Mucosa of stomach (tissue), 1 donor: ENCODE data around the gene JDP2.

ENCODE experiments used
- H3K27me3 ChIP-seq: one replicate; pipeline ENCODE4 v1.7.0; 2013; ENCODE audit warnings: mild to moderate bottlenecking, low read length; ENCODE audit not compliant: control insufficient read depth, insufficient read depth
- H3K36me3 ChIP-seq: one replicate; pipeline ENCODE4 v1.7.0; 2013; ENCODE audit warnings: low read length; ENCODE audit not compliant: control insufficient read depth, insufficient read depth
- H3K4me1 ChIP-seq: one replicate; pipeline ENCODE4 v1.7.0; 2013; ENCODE audit warnings: mild to moderate bottlenecking, low read length; ENCODE audit not compliant: control insufficient read depth, insufficient read depth
- H3K4me3 ChIP-seq: one replicate; pipeline ENCODE4 v1.7.0; 2013; ENCODE audit warnings: low read length
- H3K9ac ChIP-seq: one replicate; pipeline ENCODE4 v1.7.0; 2013; ENCODE audit warnings: mild to moderate bottlenecking, low read length, moderate library complexity
- H3K9me3 ChIP-seq: one replicate; pipeline ENCODE4 v1.7.0; 2013; ENCODE audit warnings: mild to moderate bottlenecking, low read length, moderate library complexity; ENCODE audit not compliant: control insufficient read depth
- donor health status: Pancreatic carcinoma.

JDP2 gene

GRCh38 chr14:75442166-75442565, 14.3 kb downstream of the JDP2 start:
- Histone ChIP-seq H3K36me3 (peaks cover 4% of the 10 kb centered on the region), H3K27me3 (no peaks in the 10 kb centered on the region), H3K4me3 (no peak overlapping the region), H3K9ac (no peak overlapping the region), H3K4me1 (peaks cover 17% of the 10 kb centered on the region), H3K9me3 (no peaks in the 10 kb centered on the region)

GRCh38 chr14:75442642-75443041, 14.8 kb downstream of the JDP2 start:
- no peaks in the 10 kb centered on the region for H3K27me3 ChIP-seq
- no peak overlapping the region for H3K9ac ChIP-seq
- no peak overlapping the region for H3K4me3 ChIP-seq
- H3K36me3 ChIP-seq = peaks cover 4% of the 10 kb centered on the region
- H3K4me1 ChIP-seq = peaks cover 17% of the 10 kb centered on the region
- H3K9me3 ChIP-seq = no peaks in the 10 kb centered on the region

- Histone ChIP-seq H3K27me3 (no peaks in the 10 kb centered on the region), H3K9me3 (no peaks in the 10 kb centered on the region), H3K4me3 (no peak overlapping the region), H3K36me3 (peaks cover 4% of the 10 kb centered on the region), H3K4me1 (peaks cover 18% of the 10 kb centered on the region), H3K9ac (no peak overlapping the region)
Observed at GRCh38 chr14:75443203-75443969, 15.6 kb downstream of the JDP2 start.

- Histone ChIP-seq H3K4me3 (no peak overlapping the region), H3K9me3 (no peaks in the 10 kb centered on the region), H3K9ac (no peak overlapping the region), H3K27me3 (no peaks in the 10 kb centered on the region), H3K4me1 (peaks cover 37% of the 10 kb centered on the region), H3K36me3 (peaks cover 4% of the 10 kb centered on the region)
Observed at GRCh38 chr14:75445236-75445635, 17.4 kb downstream of the JDP2 start.

- peaks cover 4% of the 10 kb centered on the region for H3K36me3 ChIP-seq
- H3K27me3 ChIP-seq = no peaks in the 10 kb centered on the region
- H3K4me3 ChIP-seq = no peak overlapping the region
- no peaks in the 10 kb centered on the region for H3K9me3 ChIP-seq
- H3K4me1 ChIP-seq = peaks cover 37% of the 10 kb centered on the region
- H3K9ac ChIP-seq = no peak overlapping the region
Observed at GRCh38 chr14:75445963-75446362, 18.1 kb downstream of the JDP2 start.

GRCh38 chr14:75446447-75446846, 18.6 kb downstream of the JDP2 start:
- H3K9ac ChIP-seq = no peak overlapping the region
- no peaks in the 10 kb centered on the region for H3K27me3 ChIP-seq
- H3K4me1 ChIP-seq = peaks cover 37% of the 10 kb centered on the region
- H3K9me3 ChIP-seq = no peaks in the 10 kb centered on the region
- no peak overlapping the region for H3K4me3 ChIP-seq
- peaks cover 4% of the 10 kb centered on the region for H3K36me3 ChIP-seq

- Histone ChIP-seq H3K9ac (no peak overlapping the region), H3K4me1 (peaks cover 47% of the 10 kb centered on the region), H3K27me3 (no peaks in the 10 kb centered on the region), H3K4me3 (no peak overlapping the region), H3K9me3 (no peaks in the 10 kb centered on the region), H3K36me3 (no peaks in the 10 kb centered on the region)
Observed at GRCh38 chr14:75448209-75448608, 20.4 kb downstream of the JDP2 start.

- peaks cover 56% of the 10 kb centered on the region for H3K4me1 ChIP-seq
- H3K4me3 ChIP-seq = no peak overlapping the region
- H3K9me3 ChIP-seq = no peaks in the 10 kb centered on the region
- H3K9ac ChIP-seq = peak overlapping the region; percentile 6
- no peaks in the 10 kb centered on the region for H3K36me3 ChIP-seq
- H3K27me3 ChIP-seq = no peaks in the 10 kb centered on the region
Observed at GRCh38 chr14:75449036-75449435, 21.2 kb downstream of the JDP2 start.

- Histone ChIP-seq H3K4me1 (peaks cover 62% of the 10 kb centered on the region), H3K36me3 (no peaks in the 10 kb centered on the region), H3K27me3 (no peaks in the 10 kb centered on the region), H3K4me3 (no peak overlapping the region), H3K9me3 (no peaks in the 10 kb centered on the region), H3K9ac (peak overlapping the region; percentile 6)
Observed at GRCh38 chr14:75449696-75450095, 21.9 kb downstream of the JDP2 start.

- no peaks in the 10 kb centered on the region for H3K9me3 ChIP-seq
- H3K27me3 ChIP-seq = no peaks in the 10 kb centered on the region
- H3K9ac ChIP-seq = peak overlapping the region; percentile 6
- H3K36me3 ChIP-seq = no peaks in the 10 kb centered on the region
- peaks cover 71% of the 10 kb centered on the region for H3K4me1 ChIP-seq
- no peak overlapping the region for H3K4me3 ChIP-seq
Observed at GRCh38 chr14:75450381-75451276, 22.8 kb downstream of the JDP2 start.

GRCh38 chr14:75452324-75452723, 24.5 kb downstream of the JDP2 start:
- Histone ChIP-seq H3K9me3 (no peaks in the 10 kb centered on the region), H3K27me3 (no peaks in the 10 kb centered on the region), H3K4me3 (no peak overlapping the region), H3K9ac (no peak overlapping the region), H3K36me3 (no peaks in the 10 kb centered on the region), H3K4me1 (peaks cover 88% of the 10 kb centered on the region)
